Measurements from ENCODE around the gene SDHAF4.
"Not testable (repeated sequence)": the region's sequence is repeated elsewhere in the genome, so short reads cannot be mapped to it uniquely, and the experiment has no call there.

SDHAF4 gene

GRCh38 chr6:70566751-70567382 is at the start of gene SDHAF4:
Gene SDHAF4 (plus strand): TSS chr6:70566930. CDS start chr6:70566941, 11 bp downstream.
- peak; percentile 93 for DNase-seq (ENCODE audit: low read depth, low spot score)

DNA sequence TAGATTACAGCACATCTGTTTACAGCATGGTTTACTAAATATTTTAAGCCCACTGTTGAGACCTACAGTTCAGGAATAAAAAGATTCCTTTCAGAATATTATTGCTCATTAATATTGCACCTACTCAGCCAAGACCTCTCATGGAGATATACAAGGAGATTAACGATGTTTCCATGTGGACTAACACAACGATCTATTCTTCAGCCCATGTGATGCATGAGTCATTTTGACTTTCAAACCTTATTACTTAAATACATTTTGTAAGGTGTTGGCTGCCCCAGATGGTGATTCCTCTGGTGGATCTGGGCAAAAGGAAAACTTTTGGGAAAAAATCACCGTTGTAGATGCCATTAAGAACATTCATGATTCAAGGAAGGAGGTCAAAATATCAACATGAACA is 48.0 kb upstream of the SDHAF4 start:
- DNase-seq (ENCODE audit: low read depth, low spot score): no peak

DNA sequence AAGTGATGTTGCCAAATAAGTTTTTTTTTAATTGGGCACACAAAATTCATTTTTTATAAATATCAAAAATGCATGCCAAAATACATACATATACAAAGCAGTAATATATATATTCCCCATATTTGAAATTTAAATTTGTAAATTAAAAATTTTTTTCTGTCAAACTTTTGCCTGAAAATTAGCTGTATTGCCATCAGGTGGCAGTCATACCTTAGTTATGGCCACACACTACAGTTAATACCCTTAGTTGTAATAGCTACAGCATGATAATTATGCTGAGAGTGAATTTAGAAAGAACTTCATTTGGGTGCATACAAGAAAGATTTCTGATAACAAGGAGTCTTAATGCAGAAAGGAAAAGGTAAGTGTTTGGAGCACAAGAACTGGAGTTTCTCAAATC is 46.2 kb upstream of the SDHAF4 start:
- DNase-seq (ENCODE audit: low read depth, low spot score): no peak

DNA sequence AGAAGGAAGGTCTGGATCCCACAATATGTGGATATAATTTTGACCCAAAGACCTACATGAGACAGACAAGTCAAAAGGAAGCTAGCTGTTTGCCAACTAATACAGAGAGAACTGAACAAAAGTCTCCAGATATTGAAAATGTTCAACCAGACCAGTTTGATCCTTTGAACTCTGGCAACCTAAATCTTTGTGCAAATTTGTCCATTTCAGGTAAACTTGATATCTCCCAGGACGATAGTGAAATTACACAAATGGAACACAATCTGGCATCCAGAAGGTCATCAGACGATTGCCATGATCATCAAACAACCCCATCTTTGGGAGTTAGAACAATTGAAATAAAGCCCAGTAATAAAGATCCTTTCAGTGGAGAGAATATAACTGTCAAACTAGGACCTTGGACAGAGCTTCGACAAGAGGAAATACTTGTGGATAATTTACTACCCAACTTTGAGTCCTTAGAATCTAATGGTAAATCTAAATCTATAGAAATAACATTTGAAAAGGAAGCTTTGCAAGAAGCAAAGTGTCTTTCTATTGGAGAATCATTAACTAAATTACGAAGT is 41.9 kb upstream of the SDHAF4 start:
- no peak for DNase-seq (ENCODE audit: low read depth, low spot score)

DNA sequence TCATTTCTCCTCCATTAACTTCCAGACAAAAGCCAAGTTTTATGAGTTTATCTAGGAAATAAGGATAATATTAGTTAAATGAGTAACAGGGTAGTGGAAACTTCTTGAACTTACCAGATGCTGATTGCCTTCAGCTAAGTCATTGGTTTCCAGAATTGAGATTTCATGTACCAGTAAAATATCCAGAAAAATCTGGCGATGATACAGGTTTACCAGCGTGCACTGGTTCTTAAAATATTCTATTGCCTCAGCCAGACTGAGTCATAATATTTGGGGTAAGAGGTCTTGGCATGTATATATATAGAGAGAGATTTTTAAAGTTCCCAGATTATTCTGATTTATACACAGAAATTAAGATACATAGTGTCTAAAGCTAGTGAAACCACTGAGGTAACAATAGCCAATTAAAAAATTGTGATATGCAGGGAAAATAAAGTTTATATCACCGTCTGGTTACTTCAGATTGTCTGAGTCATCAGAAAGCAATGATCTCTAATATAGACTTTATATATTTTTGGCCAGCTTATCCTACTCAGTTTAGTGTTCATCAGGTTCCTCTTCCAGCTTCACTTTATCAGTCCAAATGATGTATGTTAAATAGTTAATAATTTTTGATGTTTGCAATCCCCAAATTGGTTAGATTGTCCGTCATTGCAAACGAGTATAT is 39.5 kb upstream of the SDHAF4 start:
- DNase-seq (ENCODE audit: low read depth, low spot score): no peak

- DNase-seq (ENCODE audit: low read depth, low spot score): no peak
These were observed 36.7 kb upstream of the SDHAF4 start for GRCh38 chr6:70530023-70530422.

DNA sequence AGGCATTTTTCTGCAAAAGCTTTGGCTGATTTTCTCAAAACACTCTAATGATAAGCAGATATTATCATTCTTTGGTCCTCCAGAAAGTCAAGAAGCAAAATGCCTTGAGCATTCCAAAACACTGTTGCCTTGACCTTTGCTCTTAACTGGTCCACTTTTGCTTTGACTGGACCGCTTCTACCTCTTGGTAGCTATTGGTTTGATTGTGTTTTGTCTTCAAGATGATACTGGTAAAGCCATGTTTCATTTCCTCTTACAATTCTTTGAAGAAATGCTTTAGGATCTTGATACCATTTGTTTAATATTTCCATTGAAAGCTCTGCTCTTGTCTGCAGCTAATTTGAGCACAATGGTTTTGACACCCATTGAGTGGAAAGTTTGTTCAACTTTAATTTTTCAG is 35.6 kb upstream of the SDHAF4 start:
- DNase-seq (ENCODE audit: low read depth, low spot score): no peak

DNA sequence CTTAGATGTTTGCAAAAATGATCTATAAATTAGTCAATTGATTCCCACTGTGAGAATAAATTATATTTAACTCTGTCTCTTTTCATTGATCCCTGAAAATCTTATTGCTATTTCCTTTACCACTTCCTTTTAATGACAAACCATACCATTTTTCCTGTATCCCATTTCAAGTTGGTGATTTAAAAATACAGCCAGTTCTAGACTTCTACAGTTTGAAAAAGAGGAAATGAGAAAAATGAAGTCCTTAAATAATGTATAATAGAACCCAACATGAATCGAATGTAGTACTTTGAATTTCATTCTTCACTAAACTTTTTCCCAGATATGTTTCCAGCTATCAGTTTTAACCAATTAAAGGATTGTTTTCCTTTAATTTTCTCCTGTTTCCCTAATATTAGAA is 29.5 kb upstream of the SDHAF4 start:
- no peak for DNase-seq (ENCODE audit: low read depth, low spot score)

DNA sequence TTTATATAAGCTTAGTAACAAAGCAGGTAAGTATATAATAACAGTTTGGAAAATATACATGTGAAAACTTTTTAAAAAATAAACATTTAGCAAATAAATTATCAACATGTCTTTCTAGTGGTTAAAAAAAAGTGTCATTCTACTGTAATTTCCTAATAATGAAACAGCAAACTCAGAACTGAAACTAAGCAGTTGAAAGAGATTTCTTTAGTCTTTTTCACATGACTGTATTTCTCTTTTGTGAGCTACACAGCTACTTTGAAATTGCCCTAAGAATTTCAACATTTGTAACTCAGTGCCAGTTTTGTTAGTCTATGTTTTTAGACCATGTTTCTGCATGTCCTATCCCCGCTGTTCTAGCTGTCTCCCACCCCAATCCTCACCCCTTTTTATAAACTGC is 28.4 kb upstream of the SDHAF4 start:
- no peak for DNase-seq (ENCODE audit: low read depth, low spot score)

DNA sequence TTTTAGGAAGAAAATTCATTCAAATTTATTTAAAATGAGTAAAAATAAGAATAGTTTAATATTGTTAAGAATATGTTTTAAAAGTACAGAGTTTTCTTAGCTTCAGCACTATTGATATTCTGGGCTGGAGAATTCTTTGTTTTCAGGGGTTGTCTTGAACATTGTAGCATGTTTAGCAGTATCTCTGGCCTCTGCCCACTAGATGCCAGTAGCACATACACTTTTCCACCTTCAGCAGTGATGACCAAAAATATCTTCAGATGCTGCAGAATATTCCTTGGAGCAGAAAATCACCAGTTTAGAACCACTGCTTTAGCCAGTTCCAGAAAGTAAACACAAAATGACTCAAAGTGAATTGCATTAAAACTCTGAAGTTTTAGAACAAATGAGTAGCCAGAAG is 19.4 kb upstream of the SDHAF4 start:
- DNase-seq (ENCODE audit: low read depth, low spot score): no peak

DNA sequence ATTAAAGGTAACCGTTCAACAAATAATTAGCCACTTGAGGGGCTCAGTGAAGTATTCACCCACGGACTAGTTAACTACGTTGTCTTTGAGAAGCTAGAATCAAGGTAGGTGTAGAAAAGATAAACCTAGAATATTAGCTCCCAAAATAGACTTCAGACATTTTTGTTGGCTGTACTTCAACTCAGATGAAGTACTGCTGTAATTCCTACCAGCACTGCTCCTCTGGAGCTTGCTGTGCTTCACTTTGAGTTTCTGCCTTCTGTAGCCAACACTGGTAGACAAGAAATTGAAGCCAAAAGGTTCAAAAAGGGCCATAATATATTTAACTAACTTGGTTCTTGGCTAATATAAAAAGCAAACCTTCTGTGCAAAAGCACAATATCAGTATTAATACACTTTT is 18.8 kb upstream of the SDHAF4 start:
- DNase-seq (ENCODE audit: low read depth, low spot score): no peak

GRCh38 chr6:70549327-70549726 is 17.4 kb upstream of the SDHAF4 start:
- no peak for DNase-seq (ENCODE audit: low read depth, low spot score)

DNA sequence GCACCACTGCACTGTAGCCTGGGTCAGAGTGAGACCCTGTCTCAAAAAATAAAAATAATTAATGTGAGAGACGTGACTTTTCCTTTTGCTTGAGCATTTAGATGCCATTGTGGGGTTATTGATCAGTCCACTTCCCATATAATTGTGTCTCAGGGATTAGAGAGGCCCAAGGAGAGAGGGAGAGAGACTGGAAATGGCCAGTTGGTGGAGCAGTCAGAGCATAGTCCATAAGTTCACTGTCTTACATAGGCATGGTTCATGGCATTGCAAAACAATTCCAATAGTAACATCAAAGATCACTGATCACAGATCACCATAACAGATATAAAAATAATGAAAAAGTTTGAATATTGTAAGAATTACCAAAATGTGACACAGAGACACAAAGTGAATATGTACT is 15.2 kb upstream of the SDHAF4 start:
- DNase-seq (ENCODE audit: low read depth, low spot score): no peak

DNA sequence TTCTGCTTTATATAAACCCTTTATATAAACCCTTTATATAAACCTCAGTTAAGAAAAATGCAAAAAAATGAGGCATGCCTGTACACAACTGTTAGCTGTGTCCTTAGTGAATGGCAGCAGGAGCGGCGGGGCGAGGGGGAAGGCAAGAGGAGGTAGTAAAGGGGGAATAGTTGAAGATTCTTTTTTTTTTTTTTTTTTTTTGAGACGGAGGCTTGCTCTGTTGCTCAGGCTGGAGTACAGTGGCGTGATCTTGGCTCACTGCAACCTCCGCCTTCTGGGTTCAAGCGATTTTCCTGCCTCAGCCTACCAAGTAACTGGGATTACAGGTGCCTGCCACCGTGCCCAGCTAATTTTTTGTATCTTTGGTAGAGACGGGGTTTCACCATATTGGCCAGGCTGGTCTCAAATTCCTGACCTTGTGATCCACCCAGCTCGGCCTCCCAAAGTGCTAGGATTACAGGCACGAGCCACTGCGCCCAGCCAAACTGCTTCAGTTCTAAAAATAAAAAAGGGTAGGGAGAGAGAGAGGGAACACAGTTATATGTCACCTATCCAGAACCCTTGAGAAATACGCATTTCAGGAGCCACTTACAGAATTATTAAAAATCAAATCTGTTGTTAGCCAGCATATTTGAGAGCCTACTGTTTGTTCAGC is 14.3 kb upstream of the SDHAF4 start:
- not testable (repeated sequence) for DNase-seq (ENCODE audit: low read depth, low spot score)

DNA sequence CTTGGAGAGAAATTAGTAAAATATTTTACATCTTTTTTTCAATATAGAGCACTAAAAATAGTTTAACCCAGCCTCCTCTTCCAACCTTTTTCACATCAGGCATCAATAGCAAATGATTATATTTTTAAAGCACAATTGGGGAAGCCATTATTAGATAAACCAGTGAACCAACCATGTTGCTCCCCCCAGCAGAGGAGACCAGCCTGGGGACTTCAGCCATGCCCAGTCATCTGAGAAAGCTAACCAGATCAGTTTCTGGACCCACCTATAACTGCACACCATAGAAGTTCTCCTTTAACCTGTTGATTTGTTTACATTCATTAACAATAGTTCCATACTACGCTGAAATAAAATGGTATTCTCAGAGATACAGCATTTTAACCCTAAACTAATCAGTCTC is 13.8 kb upstream of the SDHAF4 start:
- no peak for DNase-seq (ENCODE audit: low read depth, low spot score)

GRCh38 chr6:70557998-70558397 is 8.7 kb upstream of the SDHAF4 start:
- no peak for DNase-seq (ENCODE audit: low read depth, low spot score)

GRCh38 chr6:70562401-70562800 is 4.3 kb upstream of the SDHAF4 start:
- DNase-seq (ENCODE audit: low read depth, low spot score): not testable (repeated sequence)

- no peak for DNase-seq (ENCODE audit: low read depth, low spot score)
These were observed 3.2 kb upstream of the SDHAF4 start for GRCh38 chr6:70563530-70563929.

DNA sequence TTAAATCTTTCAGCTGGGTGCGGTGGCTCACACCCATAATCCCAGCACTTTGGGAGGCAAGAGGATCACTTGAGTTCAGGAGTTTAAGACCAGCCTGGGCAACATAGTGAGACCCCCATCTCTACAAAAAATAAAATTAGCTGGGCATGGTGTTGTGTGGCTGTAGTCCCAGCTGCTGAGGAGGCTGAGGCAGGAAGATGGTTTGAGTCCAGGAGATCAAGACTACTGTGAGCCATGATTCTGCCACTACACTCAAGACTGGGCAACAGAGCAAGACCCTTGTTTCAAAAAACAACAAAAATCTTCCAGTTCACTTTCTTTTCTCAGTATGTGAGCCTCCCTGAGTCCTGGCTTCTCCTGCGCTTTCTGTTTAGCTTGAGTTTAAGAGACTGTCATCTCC is 7.9 kb downstream of the SDHAF4 start:
- DNase-seq (ENCODE audit: low read depth, low spot score): no peak

- DNase-seq (ENCODE audit: low read depth, low spot score): no peak
These were observed 9.3 kb downstream of the SDHAF4 start for GRCh38 chr6:70575899-70576495.

DNA sequence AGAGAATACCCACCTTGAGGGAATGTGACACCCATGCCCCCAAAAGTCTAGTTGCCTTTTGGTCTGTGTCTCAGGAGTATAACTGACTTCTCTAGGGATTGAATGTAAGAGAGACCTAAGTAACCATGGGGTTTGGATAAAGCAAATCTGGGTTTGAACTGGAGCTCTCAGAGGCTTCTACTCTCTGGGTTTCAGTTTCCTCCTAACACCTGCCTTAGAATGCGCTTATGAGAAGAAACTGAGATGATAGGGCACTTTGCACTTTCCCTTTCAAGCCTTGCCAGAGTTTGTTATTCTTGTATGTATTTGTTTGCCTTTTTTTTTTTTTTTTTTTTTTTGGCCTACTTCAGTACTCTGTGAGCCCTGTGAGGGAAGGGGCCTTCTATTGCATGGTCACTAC is 19.4 kb downstream of the SDHAF4 start:
- no peak for DNase-seq (ENCODE audit: low read depth, low spot score)

DNA sequence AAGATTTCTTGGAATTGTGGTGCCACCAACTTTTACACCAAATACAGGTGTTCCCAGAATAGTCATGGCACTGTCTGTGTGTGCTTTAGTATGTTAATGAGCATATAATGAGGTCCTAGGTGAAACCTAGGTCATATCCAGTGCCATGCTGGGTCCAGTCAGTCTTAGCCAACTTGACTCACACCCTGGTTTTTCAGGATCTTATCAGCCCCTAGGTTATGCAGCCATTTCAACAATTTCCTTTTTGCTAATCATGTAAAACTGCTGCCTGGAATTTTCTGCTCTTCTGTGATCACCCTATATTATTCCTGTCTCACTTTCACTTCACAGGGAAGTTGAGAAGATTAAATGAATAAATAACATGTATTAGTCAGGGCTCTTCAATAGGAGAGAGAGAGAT is 23.7 kb downstream of the SDHAF4 start:
- DNase-seq (ENCODE audit: low read depth, low spot score): no peak
